GM18502 (cell line): ENCODE measurements around the gene OLFML2A.
"Not testable (repeated sequence)": the region's sequence is repeated elsewhere in the genome, so short reads cannot be mapped to it uniquely, and the experiment has no call there.

Experiments
- ATAC-seq: cut with Tn5 transposase; IDR thresholded peaks from one replicate; pipeline ENCODE4 v1.9.1; 2021; ENCODE audit warnings: mild to moderate bottlenecking; ENCODE audit not compliant: unreplicated experiment, poor library complexity

OLFML2A gene

DNA sequence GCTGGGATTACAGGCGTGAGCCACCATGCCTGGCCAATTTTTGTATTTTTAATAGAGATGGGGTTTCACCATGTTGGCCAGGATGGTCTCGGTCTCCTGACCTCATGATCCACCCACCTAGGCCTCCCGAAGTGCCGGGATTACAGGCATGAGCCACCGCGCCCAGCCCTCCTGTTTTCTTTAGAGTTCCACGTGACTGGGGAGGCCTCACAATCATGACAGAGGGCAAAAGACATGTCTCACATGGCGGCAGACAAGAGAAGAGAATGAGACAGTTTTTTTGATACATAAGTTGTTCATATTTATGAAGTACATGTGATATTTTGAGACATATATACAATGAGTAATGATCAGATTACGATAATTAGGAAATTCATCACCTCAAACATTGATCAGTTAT is 69.5 kb downstream of the OLFML2A start:
- not testable (repeated sequence) for ATAC-seq

DNA sequence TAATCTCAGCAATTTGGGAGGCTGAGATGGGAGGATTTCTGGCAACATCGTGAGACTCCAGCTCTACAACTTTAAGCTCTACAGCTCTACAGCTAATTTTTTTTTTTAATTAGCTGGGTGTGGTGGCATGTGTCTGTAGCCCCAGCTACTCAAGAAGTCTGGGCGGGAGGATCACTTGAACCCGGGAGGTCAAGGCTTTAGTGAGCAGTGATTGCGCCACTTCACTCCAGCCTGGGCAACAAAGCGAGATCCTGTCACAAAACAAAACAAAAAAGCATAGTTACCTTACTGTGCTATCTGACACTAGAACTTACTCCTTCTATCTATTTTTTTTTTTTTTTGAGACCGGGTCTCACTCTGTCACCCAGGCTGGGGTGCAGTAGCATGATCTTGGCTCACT is 70.0 kb downstream of the OLFML2A start:
- no peak for ATAC-seq

- ATAC-seq: no peak
These were observed 72.9 kb downstream of the OLFML2A start for GRCh38 chr9:124849801-124850200.

DNA sequence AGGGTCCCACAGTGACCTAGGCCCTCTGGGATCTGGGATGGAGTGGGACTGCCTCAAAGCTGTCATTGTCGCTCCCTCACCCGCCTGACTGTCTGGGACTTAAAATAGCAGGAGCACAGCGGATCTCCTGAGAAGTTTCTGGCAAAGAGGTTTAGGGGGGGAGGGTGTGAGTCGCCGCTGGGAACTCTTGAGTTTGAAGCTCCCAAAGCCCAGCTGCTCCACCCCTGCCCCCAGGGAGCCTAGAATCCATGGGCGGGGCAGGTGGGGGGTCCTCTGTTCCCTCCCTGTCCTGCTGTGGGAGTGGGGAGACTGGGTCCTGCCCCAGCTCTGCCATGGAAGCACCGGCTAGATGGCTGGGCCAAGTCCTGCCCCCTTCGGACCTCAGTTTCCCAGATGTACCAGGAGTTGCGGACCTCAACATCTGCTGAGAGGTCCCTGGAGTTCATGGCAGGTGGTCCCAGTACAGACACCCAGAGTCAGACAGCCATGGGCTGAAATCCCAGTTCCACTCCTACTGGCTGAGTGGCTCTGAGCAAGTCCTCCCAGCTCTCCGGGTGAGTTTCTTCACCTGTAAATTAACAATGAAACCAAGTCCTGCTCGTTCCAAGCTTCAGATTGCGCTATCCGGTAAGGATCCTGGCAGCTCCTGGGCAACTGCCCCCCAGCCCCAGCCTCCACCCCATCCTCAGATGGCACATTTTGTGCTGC is 75.3 kb downstream of the OLFML2A start:
- no peak for ATAC-seq

GRCh38 chr9:124852829-124853531 is 76.0 kb downstream of the OLFML2A start, which contains the start of gene WDR38:
WDR38 (plus strand) TSS chr9:124853460; CDS start chr9:124853532, 72 bp downstream.
- peak; percentile 82 for ATAC-seq

DNA sequence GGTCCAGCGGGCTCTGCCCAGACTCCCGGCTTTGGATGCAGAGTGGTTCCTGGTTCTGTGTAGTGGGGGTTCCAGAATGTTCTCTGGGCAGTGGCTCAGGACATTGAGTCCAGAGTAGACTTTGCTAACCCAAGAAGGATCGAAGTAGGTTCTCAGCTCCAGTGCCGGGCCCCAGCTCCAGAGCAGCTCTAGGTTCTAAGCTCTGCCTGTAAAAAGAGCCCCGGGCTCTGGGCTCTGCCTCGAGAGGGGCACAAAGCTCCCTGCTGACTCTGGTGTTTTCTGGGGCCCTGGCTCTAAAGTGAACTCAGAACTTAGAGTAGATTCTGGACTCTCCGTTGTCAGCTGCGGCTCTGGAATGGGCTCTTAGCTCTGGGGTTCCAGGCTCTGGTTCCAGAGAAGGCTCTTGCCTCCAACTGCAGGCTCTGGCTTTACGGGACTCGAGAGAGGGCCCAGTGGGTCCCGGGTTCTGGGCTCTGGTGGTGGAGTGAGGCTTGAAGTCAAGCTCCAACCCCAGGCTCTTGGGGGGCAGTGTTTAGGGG is 76.7 kb downstream of the OLFML2A start:
- ATAC-seq: no peak

DNA sequence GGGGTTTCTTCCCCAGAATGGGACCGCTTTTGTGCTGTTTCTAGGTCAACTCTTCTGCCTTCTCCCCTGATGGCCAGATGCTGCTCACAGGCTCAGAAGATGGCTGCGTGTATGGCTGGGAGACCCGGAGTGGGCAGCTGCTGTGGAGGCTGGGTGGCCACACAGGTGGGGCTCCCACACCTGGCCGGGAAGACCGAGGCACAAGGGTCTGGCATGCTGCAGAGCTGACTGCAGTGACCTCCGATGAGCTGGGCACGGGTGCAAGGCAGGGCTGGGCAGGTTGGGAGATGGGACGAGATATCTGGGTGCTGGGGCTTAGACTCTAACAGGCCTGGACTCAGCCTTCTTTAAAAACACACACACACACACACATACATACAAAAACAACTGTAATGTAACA is 77.2 kb downstream of the OLFML2A start:
- ATAC-seq: no peak

DNA sequence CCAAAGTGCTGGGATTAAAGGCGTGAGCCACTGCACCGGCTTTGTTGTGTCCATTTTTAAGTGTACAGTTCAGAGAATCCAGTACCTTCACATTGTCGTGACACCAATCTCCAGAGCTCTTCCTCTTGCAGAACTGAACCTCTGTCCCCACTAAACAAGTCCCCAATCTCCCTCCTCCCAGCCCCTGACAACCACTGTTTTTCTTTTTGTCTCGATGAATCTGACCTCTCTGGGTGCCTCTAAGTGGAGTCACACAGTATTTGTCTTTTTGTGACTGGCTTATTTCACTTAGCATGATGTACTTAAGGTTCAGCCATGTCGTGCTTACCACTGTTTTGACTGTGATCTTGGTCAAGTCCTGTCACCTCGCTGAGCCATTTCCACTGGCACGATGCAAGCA is 77.9 kb downstream of the OLFML2A start:
- no peak for ATAC-seq

GRCh38 chr9:124855566-124855943 is 78.6 kb downstream of the OLFML2A start:
- ATAC-seq: no peak

DNA sequence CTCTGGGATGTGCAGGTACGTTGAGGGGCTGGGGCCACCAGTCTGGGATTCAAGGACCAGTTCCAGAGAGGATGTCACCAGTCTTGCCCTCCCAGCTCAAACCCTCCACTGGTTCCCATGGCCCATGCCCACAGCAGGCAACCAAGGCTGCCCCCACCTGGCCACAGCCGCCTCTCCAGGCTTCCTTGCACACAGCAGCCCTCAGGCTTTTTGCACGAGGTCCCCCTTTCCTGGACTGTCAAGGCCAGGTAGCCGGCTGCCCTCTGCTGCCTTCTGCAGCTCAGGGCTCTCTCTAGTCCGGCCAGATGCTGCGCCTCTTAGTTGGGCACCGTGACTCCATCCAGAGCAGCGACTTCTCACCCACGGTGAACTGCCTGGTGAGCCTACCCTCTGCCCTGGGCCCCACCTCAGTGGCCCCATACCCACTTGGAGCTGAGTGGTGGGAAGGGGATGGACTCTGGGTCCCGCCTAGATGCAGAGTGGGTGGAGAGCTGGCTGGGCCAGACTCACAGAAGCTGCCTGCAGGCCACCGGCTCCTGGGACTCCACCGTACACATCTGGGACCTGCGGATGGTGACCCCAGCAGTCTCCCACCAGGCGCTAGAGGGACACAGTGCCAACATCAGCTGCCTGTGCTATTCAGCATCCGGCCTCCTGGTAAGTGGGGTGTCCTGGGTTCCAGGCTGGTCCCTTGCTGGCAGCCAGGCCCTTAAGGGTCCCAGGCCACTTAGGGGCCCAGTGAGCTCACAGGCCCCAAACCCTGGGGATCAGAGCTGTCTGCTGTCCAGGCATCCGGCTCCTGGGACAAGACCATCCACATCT is 79.2 kb downstream of the OLFML2A start:
- ATAC-seq: no peak

DNA sequence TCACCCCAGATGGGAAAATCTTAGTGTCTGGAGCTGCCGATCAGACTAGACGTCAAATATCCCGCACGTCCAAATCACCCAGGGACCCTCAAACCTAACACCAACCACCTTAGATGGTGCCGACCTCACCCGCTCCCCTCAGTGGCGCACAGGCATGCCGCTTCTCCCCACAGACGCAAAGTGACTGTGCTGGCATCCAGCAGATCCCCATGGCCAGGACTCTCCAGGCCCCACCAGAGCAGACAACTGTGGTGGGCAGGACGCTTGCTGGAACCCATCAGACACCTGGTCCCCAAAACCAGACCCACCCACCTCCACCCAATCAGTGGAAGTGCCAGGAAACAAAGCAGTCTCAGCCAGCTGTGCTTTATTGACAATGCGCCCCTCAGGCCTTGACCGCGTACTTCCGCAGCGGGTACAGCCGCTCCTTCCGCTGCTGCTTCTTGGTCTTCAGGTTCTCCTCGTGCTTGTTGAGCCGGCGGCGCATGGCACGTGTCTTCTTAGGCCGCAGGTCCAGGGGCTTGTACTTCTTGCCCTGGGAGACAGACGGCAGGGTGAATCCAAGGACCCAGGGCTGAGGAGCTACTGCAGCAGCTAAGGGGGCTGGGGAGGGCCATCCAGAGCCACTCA is 80.7 kb downstream of the OLFML2A start:
- ATAC-seq: no peak

GRCh38 chr9:124858330-124859046 is 81.6 kb downstream of the OLFML2A start:
- no peak for ATAC-seq

- ATAC-seq: no peak
These were observed 83.1 kb downstream of the OLFML2A start for GRCh38 chr9:124859803-124860581.

DNA sequence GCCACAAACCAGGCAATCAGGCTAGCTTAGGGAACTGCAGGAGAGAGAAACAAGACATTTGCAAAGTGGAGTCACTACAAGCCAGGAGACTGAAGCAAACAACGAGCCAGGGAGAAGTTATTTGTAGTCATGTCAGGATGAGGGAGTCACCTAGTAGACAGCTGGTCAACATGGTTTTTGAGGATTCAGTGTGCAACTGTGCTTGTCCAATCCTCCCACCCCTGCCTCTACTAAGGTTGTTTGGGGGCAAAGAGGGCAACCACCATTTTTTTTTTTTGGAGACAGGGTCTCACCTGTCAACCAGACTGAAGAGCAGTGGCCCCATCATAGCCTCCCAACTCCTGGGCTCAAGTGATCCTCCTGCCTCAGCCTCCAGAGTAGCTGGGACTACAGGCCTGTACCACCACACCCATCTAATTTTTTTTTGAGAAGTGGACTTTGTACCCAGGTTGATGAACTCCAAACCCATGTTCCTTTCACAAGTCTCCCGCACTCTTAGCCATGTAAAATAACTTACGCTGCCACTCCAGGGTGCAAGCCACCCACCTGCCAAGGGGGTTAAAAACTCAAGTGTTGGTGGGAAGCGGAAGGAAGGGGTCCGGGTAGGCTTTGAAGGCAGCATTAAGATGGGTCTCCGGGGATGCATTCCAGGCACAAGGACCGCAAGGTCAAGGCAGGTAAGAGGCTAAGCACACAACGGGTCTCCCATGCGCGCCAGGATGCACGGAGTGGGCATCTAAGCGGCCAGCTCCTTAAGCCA is 83.8 kb downstream of the OLFML2A start:
- no peak for ATAC-seq

- ATAC-seq: peak; percentile 91
These were observed 84.7 kb downstream of the OLFML2A start, which contains the start of the genes ARPC5L and RPL35 for GRCh38 chr9:124861342-124862229. ARPC5L (plus strand) TSS chr9:124862130; CDS start chr9:124869291, 7,161 bp downstream. RPL35 (minus strand) TSS chr9:124861957; CDS start chr9:124861912, 45 bp downstream.

DNA sequence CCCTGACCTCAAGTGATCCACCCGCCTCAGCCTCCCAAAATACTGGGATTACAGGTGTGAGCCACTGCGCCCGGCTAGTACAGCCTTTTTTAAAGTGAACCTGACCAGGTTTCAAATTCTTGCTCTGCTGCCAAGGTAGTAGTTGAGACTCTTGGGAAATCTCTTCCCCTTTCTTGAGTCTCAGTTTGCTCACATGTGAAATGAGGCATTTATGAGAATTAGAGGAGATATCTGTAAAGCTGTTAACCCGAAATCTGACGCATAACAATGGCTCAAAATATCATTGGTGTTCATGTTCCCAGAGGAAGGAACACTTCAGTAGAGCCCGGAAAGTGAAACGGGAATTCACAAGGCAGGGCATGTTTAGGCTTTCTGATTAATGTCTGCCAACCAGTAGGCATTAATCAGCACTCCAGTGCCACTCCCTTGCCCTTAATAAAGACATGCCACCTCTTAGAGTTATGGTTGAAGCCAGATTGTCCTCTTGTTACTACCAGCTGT is 86.5 kb downstream of the OLFML2A start:
- ATAC-seq: no peak
